Measurements from ENCODE around the gene SPATA19. TPM values are rescaled to one million over a fixed set of nuclear protein-coding genes. Genes with fewer than 3 reads are reported as not detected.

SPATA19 gene
- total RNA-seq, 2 donors from 2014 or later, result not detected

- Mint-ChIP-seq H3K36me3 (ENCODE audit: low read depth) (no peaks in the 10 kb centered on the region), H3K27ac (no peak overlapping the region), H3K27me3 (ENCODE audit: insufficient read depth) (peaks cover 17% of the 10 kb centered on the region), H3K4me3 (no peak overlapping the region), H3K9me3 (no peaks in the 10 kb centered on the region), H3K4me1 (no peaks in the 10 kb centered on the region)
- DNase-seq, result no peak
- H3K36me3 ChIP-seq (ENCODE audit: control insufficient read depth, insufficient read depth, low read length), result no peaks in the 10 kb centered on the region
- no peak overlapping the region for H3K4me3 ChIP-seq (ENCODE audit: low read length)
- TF ChIP-seq CTCF (conservative IDR thresholded peaks at IDR 0.05), result no peak
- no peaks in the 10 kb centered on the region for H3K9me3 ChIP-seq (ENCODE audit: control insufficient read depth, low read length)
- H3K9ac ChIP-seq (ENCODE audit: extremely low read depth, low read length, poor library complexity, severe bottlenecking), result no peak overlapping the region
- 80 to 91% methylated on average over 2 to 4 of the region's 4 CpGs for WGBS, 2 experiments (ENCODE audit: insufficient coverage in 1 of 2, insufficient read length in 1 of 2)
- H3K27ac ChIP-seq (ENCODE audit: low read depth, low read length), result no peak overlapping the region
- no peaks in the 10 kb centered on the region for H3K4me1 ChIP-seq (ENCODE audit: control insufficient read depth, insufficient read depth, low read length)
- peaks cover 35% of the 10 kb centered on the region for H3K27me3 ChIP-seq (ENCODE audit: control insufficient read depth, insufficient read depth, low read length, poor library complexity, severe bottlenecking)
Measured at GRCh38 chr11:133801356-133801755, 44.0 kb downstream of the SPATA19 start.

GRCh38 chr11:133800666-133801065 is 44.6 kb downstream of the SPATA19 start:
- Histone ChIP-seq H3K9ac (ENCODE audit: extremely low read depth, low read length, poor library complexity, severe bottlenecking) (no peak overlapping the region), H3K27ac (ENCODE audit: low read depth, low read length) (no peak overlapping the region), H3K4me1 (ENCODE audit: control insufficient read depth, insufficient read depth, low read length) (no peaks in the 10 kb centered on the region), H3K4me3 (ENCODE audit: low read length) (no peak overlapping the region), H3K9me3 (ENCODE audit: control insufficient read depth, low read length) (no peaks in the 10 kb centered on the region), H3K36me3 (ENCODE audit: control insufficient read depth, insufficient read depth, low read length) (no peaks in the 10 kb centered on the region), H3K27me3 (ENCODE audit: control insufficient read depth, insufficient read depth, low read length, poor library complexity, severe bottlenecking) (peaks cover 35% of the 10 kb centered on the region)
- no peak for DNase-seq
- H3K9me3 Mint-ChIP-seq, result no peaks in the 10 kb centered on the region
- no peaks in the 10 kb centered on the region for H3K4me1 Mint-ChIP-seq
- no peak for TF ChIP-seq CTCF (conservative IDR thresholded peaks at IDR 0.05)
- H3K4me3 Mint-ChIP-seq, result no peak overlapping the region
- no peaks in the 10 kb centered on the region for H3K36me3 Mint-ChIP-seq (ENCODE audit: low read depth)
- no peak overlapping the region for H3K27ac Mint-ChIP-seq
- peaks cover 17% of the 10 kb centered on the region for H3K27me3 Mint-ChIP-seq (ENCODE audit: insufficient read depth)
- 97% methylated on average over 8 of the region's 8 CpGs for WGBS, 2 experiments (ENCODE audit: insufficient coverage in 1 of 2, insufficient read length in 1 of 2)

- TF ChIP-seq CTCF (conservative IDR thresholded peaks at IDR 0.05), result no peak
- Mint-ChIP-seq H3K4me3 (no peak overlapping the region), H3K4me1 (no peaks in the 10 kb centered on the region), H3K27ac (no peak overlapping the region), H3K36me3 (ENCODE audit: low read depth) (no peaks in the 10 kb centered on the region), H3K9me3 (peaks cover 2% of the 10 kb centered on the region), H3K27me3 (ENCODE audit: insufficient read depth) (peaks cover 16% of the 10 kb centered on the region)
- 60 to 87% methylated on average over 2 to 6 of the region's 6 CpGs for WGBS, 2 experiments (ENCODE audit: insufficient coverage in 1 of 2, insufficient read length in 1 of 2)
- DNase-seq, result no peak
- Histone ChIP-seq H3K9me3 (ENCODE audit: control insufficient read depth, low read length) (no peaks in the 10 kb centered on the region), H3K4me3 (ENCODE audit: low read length) (no peak overlapping the region), H3K36me3 (ENCODE audit: control insufficient read depth, insufficient read depth, low read length) (no peaks in the 10 kb centered on the region), H3K27me3 (ENCODE audit: control insufficient read depth, insufficient read depth, low read length, poor library complexity, severe bottlenecking) (peaks cover 35% of the 10 kb centered on the region), H3K27ac (ENCODE audit: low read depth, low read length) (no peak overlapping the region), H3K4me1 (ENCODE audit: control insufficient read depth, insufficient read depth, low read length) (no peaks in the 10 kb centered on the region), H3K9ac (ENCODE audit: extremely low read depth, low read length, poor library complexity, severe bottlenecking) (no peak overlapping the region)
Measured at GRCh38 chr11:133797554-133797953, 47.8 kb downstream of the SPATA19 start.
